ENCODE data around the gene DDAH1.

DNA sequence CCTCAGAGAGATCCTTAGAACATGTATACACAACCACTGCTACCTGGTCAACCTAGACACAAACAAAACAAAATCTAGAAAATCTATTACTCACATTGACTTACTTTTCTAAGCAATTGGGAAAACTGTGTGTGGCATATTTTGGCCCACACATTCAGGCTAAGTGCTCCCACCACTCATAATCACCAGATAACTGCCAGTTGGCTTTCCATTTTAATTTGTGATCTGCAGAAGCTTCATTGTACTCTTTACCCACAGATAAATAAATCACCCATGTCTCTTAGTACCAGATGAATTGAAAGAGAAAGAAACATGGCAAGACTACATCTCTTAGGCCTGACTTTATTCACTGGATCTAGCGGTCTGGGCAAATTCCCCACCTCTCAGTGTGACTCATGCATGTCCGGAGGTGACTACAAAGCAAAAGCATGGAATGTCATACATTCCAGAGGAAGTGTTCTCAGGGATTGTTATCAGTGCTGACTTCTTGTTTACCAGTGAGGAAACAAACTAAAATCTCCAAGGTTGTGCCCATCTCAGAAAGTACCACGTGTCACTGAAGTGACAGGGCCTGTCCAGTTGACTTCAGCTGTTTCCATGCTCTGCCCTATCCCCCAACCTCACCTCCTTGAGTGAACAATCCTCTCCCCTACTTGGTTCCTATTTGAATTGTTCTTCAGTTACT, 136.1 kb downstream of the DDAH1 start:
- TF ChIP-seq, protein P1, sequence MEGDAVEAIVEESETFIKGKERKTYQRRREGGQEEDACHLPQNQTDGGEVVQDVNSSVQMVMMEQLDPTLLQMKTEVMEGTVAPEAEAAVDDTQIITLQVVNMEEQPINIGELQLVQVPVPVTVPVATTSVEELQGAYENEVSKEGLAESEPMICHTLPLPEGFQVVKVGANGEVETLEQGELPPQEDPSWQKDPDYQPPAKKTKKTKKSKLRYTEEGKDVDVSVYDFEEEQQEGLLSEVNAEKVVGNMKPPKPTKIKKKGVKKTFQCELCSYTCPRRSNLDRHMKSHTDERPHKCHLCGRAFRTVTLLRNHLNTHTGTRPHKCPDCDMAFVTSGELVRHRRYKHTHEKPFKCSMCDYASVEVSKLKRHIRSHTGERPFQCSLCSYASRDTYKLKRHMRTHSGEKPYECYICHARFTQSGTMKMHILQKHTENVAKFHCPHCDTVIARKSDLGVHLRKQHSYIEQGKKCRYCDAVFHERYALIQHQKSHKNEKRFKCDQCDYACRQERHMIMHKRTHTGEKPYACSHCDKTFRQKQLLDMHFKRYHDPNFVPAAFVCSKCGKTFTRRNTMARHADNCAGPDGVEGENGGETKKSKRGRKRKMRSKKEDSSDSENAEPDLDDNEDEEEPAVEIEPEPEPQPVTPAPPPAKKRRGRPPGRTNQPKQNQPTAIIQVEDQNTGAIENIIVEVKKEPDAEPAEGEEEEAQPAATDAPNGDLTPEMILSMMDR (IDR thresholded peaks at IDR 0.05): no peak
- TF ChIP-seq POLR2A (IDR thresholded peaks at IDR 0.05): no peak

Measured in uterus (tissue), 2 donors.